Neural cell (in vitro differentiated cells): ENCODE results near the gene ZDHHC14. TPM values are rescaled to one million over a fixed set of nuclear protein-coding genes. Genes with fewer than 3 reads are reported as not detected.

Source experiments
- H2AFZ ChIP-seq: fragments of 200-600, 300-800 bp; sonication (generic), shearing (Covaris generic); 2 replicates; pipeline ENCODE4 v1.6.0; 2014; ENCODE audit warnings: low read depth, mild to moderate bottlenecking, antibody characterized with exemption, low read length, moderate library complexity
- H3F3A ChIP-seq: fragments of 200-600 bp; shearing (Covaris generic); 2 replicates; pipeline ENCODE4 v1.6.1; 2016; ENCODE audit warnings: mild to moderate bottlenecking, moderate library complexity, mixed read lengths, antibody characterized with exemption, low read length; ENCODE audit not compliant: insufficient read depth, poor library complexity, severe bottlenecking
- H3K27ac ChIP-seq: fragments of 200-600, 300-800 bp; sonication (generic), shearing (Covaris generic); 2 replicates; pipeline ENCODE4 v1.5.1; 2014; ENCODE audit warnings: mild to moderate bottlenecking, low read length, moderate library complexity
- H3K27me3 ChIP-seq: fragments of 300-800, 200-600 bp; sonication (generic), shearing (Covaris generic); 2 replicates; pipeline ENCODE4 v1.6.0; 2014; ENCODE audit warnings: mild to moderate bottlenecking, low read depth, low read length, moderate library complexity; ENCODE audit not compliant: insufficient read depth
- H3K36me3 ChIP-seq: fragments of 300-800, 200-600 bp; sonication (generic), shearing (Covaris generic); 2 replicates; pipeline ENCODE4 v1.5.1; 2014; ENCODE audit warnings: mild to moderate bottlenecking, antibody characterized with exemption, low read length, moderate library complexity; ENCODE audit not compliant: insufficient read depth
- H3K4me2 ChIP-seq: fragments of 300-800, 200-600 bp; sonication (generic), shearing (Covaris generic); 2 replicates; pipeline ENCODE4 v1.6.0; 2014; ENCODE audit warnings: mild to moderate bottlenecking, low read length
- H3K4me3 ChIP-seq: fragments of 300-800, 200-600 bp; sonication (generic), shearing (Covaris generic); 2 replicates; pipeline ENCODE4 v1.5.1; 2014; ENCODE audit warnings: mild to moderate bottlenecking, low read length, moderate library complexity
- H3K79me2 ChIP-seq: fragments of 200-600 bp; shearing (Covaris generic); replicated peaks from 2 replicates; pipeline ENCODE4 v1.6.0; 2014; ENCODE audit warnings: mild to moderate bottlenecking, low read length, moderate library complexity; ENCODE audit not compliant: insufficient read depth
- H3K9ac ChIP-seq: fragments of 300-800, 200-600 bp; sonication (generic), shearing (Covaris generic); 2 replicates; pipeline ENCODE4 v1.6.1; 2016; ENCODE audit warnings: mild to moderate bottlenecking, low read length, mixed read lengths
- H3K9me2 ChIP-seq: fragments of 200-600 bp; shearing (Covaris generic); 2 replicates; pipeline ENCODE4 v1.6.1; 2016; ENCODE audit warnings: mild to moderate bottlenecking, low read length, mixed read lengths; ENCODE audit not compliant: insufficient read depth
- H3K9me3 ChIP-seq: fragments of 200-600, 300-800 bp; sonication (generic), shearing (Covaris generic); 2 replicates; pipeline ENCODE4 v1.6.1; 2016; ENCODE audit warnings: mild to moderate bottlenecking, mixed run types, low read length, moderate library complexity, mixed read lengths
- H4K20me1 ChIP-seq: fragments of 200-600 bp; shearing (Covaris generic); 2 replicates; pipeline ENCODE4 v1.6.1; 2016; ENCODE audit warnings: mild to moderate bottlenecking, mixed run types; ENCODE audit not compliant: insufficient read depth
- EP300 ChIP-seq: fragments of 450-650 bp; conservative IDR thresholded peaks from 2 replicates; pipeline ENCODE4 v1.6.1; 2014; ENCODE audit warnings: antibody characterized with exemption, mild to moderate bottlenecking, moderate library complexity; ENCODE audit not compliant: poor library complexity, severe bottlenecking
- EZH2 ChIP-seq: fragments of 200-600, 300-800 bp; shearing (Covaris generic), sonication (generic); IDR thresholded peaks from 2 replicates; pipeline ENCODE4 v1.6.1; 2014; ENCODE audit warnings: antibody characterized with exemption, low read length, borderline replicate concordance, mild to moderate bottlenecking; ENCODE audit not compliant: insufficient read depth, poor library complexity, severe bottlenecking
- MXI1 ChIP-seq: fragments of 450-650 bp; conservative IDR thresholded peaks from 2 replicates; pipeline ENCODE4 v1.6.1; 2014; ENCODE audit warnings: antibody characterized with exemption, mild to moderate bottlenecking; ENCODE audit not compliant: poor library complexity, severe bottlenecking
- POLR2AphosphoS5 ChIP-seq: IDR thresholded peaks from 2 replicates; pipeline ENCODE4 v1.6.1; 2012
- RAD21 ChIP-seq: fragments of 450-650 bp; conservative IDR thresholded peaks from 2 replicates; pipeline ENCODE4 v1.6.1; 2014; ENCODE audit warnings: antibody characterized with exemption, mild to moderate bottlenecking, moderate library complexity
- SMC3 ChIP-seq: fragments of 450-650 bp; conservative IDR thresholded peaks from 2 replicates; pipeline ENCODE4 v1.6.1; 2014; ENCODE audit warnings: antibody characterized with exemption, mild to moderate bottlenecking, moderate library complexity; ENCODE audit not compliant: poor library complexity
- TAF1 ChIP-seq: IDR thresholded peaks from 2 replicates; pipeline ENCODE4 v1.6.1; 2012; ENCODE audit warnings: low read depth
- polyA plus RNA-seq: library from polyadenylated mRNA; depleted of rRNA; stranded (reverse); fragments of >200 nt; gene quantifications from 2 replicates; pipeline ENCODE4 v1.2.3, GENCODE V29; 2014
- TF ChIP-seq, protein P1 (sequence below): IDR thresholded peaks from 2 replicates; pipeline ENCODE4 v1.6.1; 2012; ENCODE audit warnings: borderline replicate concordance
- TF ChIP-seq, protein P2 (sequence below): fragments of 450-650 bp; IDR thresholded peaks from 2 replicates; pipeline ENCODE4 v1.5.1; 2014; ENCODE audit warnings: antibody characterized with exemption, mild to moderate bottlenecking, moderate library complexity; ENCODE audit not compliant: poor library complexity, severe bottlenecking

ZDHHC14 gene
- polyA plus RNA-seq, 1 donor from 2014 or later: 4.1 TPM

DNA sequence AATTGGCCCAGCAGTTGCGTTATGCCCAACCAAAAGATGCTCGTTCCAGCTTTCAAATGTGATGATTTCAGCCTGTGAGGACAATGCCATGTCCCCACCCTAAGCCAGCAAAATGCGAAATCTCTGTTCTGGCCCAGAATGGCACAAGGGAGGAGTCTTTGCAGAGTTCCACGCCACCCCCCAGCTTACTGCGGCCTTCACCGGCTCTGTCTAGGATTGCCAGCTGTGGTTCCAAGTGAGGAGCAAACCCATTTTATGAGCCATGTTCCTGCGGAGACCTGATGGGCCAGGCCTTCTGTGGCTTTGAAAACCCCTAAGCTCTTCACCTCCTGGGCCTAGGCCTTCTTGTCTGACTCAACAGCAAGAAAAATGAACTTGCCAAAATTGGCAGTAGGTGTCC is 295.3 kb downstream of the ZDHHC14 start:
- Histone ChIP-seq H3K9ac (no peak overlapping the region), H3F3A (no peaks in the 10 kb centered on the region), H3K4me2 (no peak overlapping the region), H2AFZ (no peak overlapping the region), H3K27me3 (no peaks in the 10 kb centered on the region), H3K79me2 (no peaks in the 10 kb centered on the region), H3K9me2 (no peaks in the 10 kb centered on the region), H4K20me1 (no peaks in the 10 kb centered on the region), H3K9me3 (no peaks in the 10 kb centered on the region), H3K36me3 (no peaks in the 10 kb centered on the region), H3K4me3 (no peak overlapping the region), H3K27ac (no peak overlapping the region)
- TF ChIP-seq EZH2: no peak
- no peak for TF ChIP-seq POLR2AphosphoS5
- TF ChIP-seq MXI1: no peak
- no peak for TF ChIP-seq TAF1
- TF ChIP-seq, protein P1, sequence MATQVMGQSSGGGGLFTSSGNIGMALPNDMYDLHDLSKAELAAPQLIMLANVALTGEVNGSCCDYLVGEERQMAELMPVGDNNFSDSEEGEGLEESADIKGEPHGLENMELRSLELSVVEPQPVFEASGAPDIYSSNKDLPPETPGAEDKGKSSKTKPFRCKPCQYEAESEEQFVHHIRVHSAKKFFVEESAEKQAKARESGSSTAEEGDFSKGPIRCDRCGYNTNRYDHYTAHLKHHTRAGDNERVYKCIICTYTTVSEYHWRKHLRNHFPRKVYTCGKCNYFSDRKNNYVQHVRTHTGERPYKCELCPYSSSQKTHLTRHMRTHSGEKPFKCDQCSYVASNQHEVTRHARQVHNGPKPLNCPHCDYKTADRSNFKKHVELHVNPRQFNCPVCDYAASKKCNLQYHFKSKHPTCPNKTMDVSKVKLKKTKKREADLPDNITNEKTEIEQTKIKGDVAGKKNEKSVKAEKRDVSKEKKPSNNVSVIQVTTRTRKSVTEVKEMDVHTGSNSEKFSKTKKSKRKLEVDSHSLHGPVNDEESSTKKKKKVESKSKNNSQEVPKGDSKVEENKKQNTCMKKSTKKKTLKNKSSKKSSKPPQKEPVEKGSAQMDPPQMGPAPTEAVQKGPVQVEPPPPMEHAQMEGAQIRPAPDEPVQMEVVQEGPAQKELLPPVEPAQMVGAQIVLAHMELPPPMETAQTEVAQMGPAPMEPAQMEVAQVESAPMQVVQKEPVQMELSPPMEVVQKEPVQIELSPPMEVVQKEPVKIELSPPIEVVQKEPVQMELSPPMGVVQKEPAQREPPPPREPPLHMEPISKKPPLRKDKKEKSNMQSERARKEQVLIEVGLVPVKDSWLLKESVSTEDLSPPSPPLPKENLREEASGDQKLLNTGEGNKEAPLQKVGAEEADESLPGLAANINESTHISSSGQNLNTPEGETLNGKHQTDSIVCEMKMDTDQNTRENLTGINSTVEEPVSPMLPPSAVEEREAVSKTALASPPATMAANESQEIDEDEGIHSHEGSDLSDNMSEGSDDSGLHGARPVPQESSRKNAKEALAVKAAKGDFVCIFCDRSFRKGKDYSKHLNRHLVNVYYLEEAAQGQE: no peak

DNA sequence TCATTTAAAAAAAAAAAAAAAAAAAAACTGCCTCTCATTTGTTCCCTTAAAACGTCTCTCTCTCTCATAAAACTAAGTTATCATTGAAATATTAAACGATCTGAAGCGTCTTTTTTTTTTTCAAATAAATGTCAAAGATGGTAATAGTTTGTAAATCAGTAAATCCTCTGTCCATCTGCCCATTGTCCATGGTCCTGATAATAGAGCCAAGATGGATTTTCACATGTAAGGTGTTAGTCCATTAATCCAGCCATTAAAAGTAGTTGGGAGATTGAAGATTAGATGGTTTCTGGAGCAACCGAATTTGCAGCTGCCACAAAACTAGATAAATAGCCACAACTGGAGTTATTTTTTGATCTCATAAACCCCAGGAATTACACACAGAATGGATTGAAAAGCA is 296.2 kb downstream of the ZDHHC14 start:
- no peak overlapping the region for H3K4me2 ChIP-seq
- no peaks in the 10 kb centered on the region for H4K20me1 ChIP-seq
- no peaks in the 10 kb centered on the region for H3K9me3 ChIP-seq
- no peak overlapping the region for H3K27ac ChIP-seq
- H3K9ac ChIP-seq: no peak overlapping the region
- H3K79me2 ChIP-seq: no peaks in the 10 kb centered on the region
- H3K9me2 ChIP-seq: no peaks in the 10 kb centered on the region
- TF ChIP-seq SMC3: no peak
- TF ChIP-seq EZH2: no peak
- no peak for TF ChIP-seq POLR2AphosphoS5
- no peak for TF ChIP-seq MXI1
- TF ChIP-seq RAD21: no peak
- no peak overlapping the region for H3K4me3 ChIP-seq
- no peaks in the 10 kb centered on the region for H3F3A ChIP-seq
- H2AFZ ChIP-seq: no peak overlapping the region
- no peaks in the 10 kb centered on the region for H3K27me3 ChIP-seq
- H3K36me3 ChIP-seq: no peaks in the 10 kb centered on the region

DNA sequence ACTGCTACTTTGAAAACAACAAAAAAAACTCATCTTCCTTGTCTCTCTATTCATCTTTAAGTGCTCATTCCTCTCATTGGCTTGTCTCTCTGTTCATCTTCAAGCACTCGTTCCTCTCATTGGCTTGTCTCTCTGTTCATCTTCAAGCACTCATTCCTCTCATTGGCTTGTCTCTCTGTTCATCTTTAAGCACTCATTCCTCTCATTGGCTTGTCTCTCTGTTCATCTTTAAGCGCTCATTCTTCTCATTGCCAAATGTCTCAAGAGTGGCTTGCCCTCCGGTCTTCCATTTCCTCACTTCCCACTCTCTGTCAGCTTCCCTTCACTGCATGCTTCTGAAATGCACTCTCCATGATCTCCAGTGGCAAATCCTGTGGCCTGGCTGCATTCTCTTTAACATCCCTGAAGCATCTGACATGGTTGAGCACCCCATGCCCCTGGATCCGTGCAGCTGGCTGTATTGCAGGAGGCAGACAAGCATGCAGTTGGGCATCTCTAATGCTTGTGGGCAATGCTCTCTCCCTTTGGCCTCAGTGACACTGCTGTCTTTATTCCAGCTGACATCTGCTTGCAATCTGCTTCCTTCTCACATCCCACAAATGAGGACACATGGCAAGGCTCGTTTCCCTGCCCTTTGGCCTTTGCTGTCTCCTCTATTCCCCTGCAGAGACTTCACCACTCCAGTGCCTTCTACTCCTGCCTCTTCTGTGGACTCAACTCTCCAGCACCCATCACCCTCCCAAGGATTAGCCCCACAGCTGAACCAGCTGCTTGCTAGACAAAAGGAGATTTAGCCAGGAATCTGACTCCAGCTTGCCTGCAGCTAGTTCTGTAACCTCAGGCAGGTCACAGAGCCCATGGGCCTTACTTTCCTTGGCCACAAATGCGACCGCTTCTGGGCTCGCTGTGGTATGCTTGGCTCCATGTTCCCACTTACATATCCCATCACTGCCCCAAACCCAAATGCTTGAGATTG is 298.9 kb downstream of the ZDHHC14 start:
- H4K20me1 ChIP-seq: no peaks in the 10 kb centered on the region
- TF ChIP-seq SMC3 (no peak), RAD21 (no peak), TAF1 (no peak), EZH2 (no peak), MXI1 (no peak), POLR2AphosphoS5 (no peak), EP300 (no peak)
- TF ChIP-seq, protein P1: no peak
- TF ChIP-seq, protein P2, sequence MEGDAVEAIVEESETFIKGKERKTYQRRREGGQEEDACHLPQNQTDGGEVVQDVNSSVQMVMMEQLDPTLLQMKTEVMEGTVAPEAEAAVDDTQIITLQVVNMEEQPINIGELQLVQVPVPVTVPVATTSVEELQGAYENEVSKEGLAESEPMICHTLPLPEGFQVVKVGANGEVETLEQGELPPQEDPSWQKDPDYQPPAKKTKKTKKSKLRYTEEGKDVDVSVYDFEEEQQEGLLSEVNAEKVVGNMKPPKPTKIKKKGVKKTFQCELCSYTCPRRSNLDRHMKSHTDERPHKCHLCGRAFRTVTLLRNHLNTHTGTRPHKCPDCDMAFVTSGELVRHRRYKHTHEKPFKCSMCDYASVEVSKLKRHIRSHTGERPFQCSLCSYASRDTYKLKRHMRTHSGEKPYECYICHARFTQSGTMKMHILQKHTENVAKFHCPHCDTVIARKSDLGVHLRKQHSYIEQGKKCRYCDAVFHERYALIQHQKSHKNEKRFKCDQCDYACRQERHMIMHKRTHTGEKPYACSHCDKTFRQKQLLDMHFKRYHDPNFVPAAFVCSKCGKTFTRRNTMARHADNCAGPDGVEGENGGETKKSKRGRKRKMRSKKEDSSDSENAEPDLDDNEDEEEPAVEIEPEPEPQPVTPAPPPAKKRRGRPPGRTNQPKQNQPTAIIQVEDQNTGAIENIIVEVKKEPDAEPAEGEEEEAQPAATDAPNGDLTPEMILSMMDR: no peak
- no peaks in the 10 kb centered on the region for H3K9me3 ChIP-seq
- H3K27ac ChIP-seq: no peak overlapping the region
- no peaks in the 10 kb centered on the region for H3K79me2 ChIP-seq
- no peak overlapping the region for H3K9ac ChIP-seq
- no peaks in the 10 kb centered on the region for H3K27me3 ChIP-seq
- no peak overlapping the region for H2AFZ ChIP-seq
- no peak overlapping the region for H3K4me3 ChIP-seq
- H3F3A ChIP-seq: no peaks in the 10 kb centered on the region
- H3K9me2 ChIP-seq: no peaks in the 10 kb centered on the region
- H3K4me2 ChIP-seq: no peak overlapping the region
- no peaks in the 10 kb centered on the region for H3K36me3 ChIP-seq
